T-helper 22 cell (primary cell): ENCODE measurements around the gene C11orf16.
"Not testable (repeated sequence)": the region's sequence is repeated elsewhere in the genome, so short reads cannot be mapped to it uniquely, and the experiment has no call there.

Experiments
- DNase-seq: peaks from one replicate; pipeline ENCODE4 v3.0.0-alpha.2; 2020; ENCODE audit warnings: low read depth

The C11orf16 gene

GRCh38 chr11:8932564-8933180 is at the start of gene C11orf16:
Gene C11orf16, minus strand, starts transcription at chr11:8932947. Its CDS starts 639 bp downstream, at chr11:8932308.
- DNase-seq, result no peak

GRCh38 chr11:8980485-8980884 is 47.7 kb upstream of the C11orf16 start:
- DNase-seq, result no peak

- not testable (repeated sequence) for DNase-seq
Observed at GRCh38 chr11:8979365-8979764, 46.6 kb upstream of the C11orf16 start.

GRCh38 chr11:8973121-8973520 is 40.4 kb upstream of the C11orf16 start:
- DNase-seq, result no peak

GRCh38 chr11:8971924-8972316 is 39.2 kb upstream of the C11orf16 start:
- no peak for DNase-seq

- DNase-seq, result no peak
Observed at GRCh38 chr11:8971196-8971923, 38.6 kb upstream of the C11orf16 start.

GRCh38 chr11:8967184-8967583 is 34.4 kb upstream of the C11orf16 start:
- no peak for DNase-seq

- peak; percentile 55 for DNase-seq
Observed at GRCh38 chr11:8964324-8965320, 31.9 kb upstream of the C11orf16 start, which contains the start of gene TMEM9B. Gene TMEM9B, minus strand, starts transcription at chr11:8964442. Its CDS starts 129 bp downstream, at chr11:8964313.

GRCh38 chr11:8963569-8964323 is 31.0 kb upstream of the C11orf16 start:
- peak; percentile 55 for DNase-seq

GRCh38 chr11:8962841-8963240 is 30.1 kb upstream of the C11orf16 start:
- DNase-seq, result no peak

GRCh38 chr11:8961401-8961800 is 28.7 kb upstream of the C11orf16 start:
- DNase-seq, result no peak

- DNase-seq, result no peak
Observed at GRCh38 chr11:8959546-8960166, 26.9 kb upstream of the C11orf16 start.

- no peak for DNase-seq
Observed at GRCh38 chr11:8956860-8957259, 24.1 kb upstream of the C11orf16 start.

GRCh38 chr11:8948886-8949285 is 16.1 kb upstream of the C11orf16 start:
- no peak for DNase-seq

GRCh38 chr11:8947230-8947943 is 14.6 kb upstream of the C11orf16 start:
- DNase-seq, result no peak

- no peak for DNase-seq
Observed at GRCh38 chr11:8942518-8943066, 9.8 kb upstream of the C11orf16 start, which contains the start of gene ASCL3. Gene ASCL3, minus strand, starts transcription at chr11:8943016. Its CDS starts 4,855 bp downstream, at chr11:8938161.

GRCh38 chr11:8941341-8942103 is 8.8 kb upstream of the C11orf16 start:
- DNase-seq, result no peak

GRCh38 chr11:8937659-8938058 is 4.9 kb upstream of the C11orf16 start:
- DNase-seq, result no peak

GRCh38 chr11:8937159-8937558 is 4.4 kb upstream of the C11orf16 start:
- DNase-seq, result no peak
